Panc1 (cell line): ENCODE measurements around the gene PIM2.

Experiments
- CTCF ChIP-seq: fragments of 450-650 bp; IDR thresholded peaks from 2 replicates; pipeline ENCODE4 v1.5.1; 2017; ENCODE audit warnings: mild to moderate bottlenecking
- POLR2AphosphoS5 ChIP-seq: IDR thresholded peaks from 2 replicates; pipeline ENCODE4 v1.6.1; 2012; ENCODE audit warnings: mild to moderate bottlenecking, low read depth, low read length, moderate library complexity
- REST ChIP-seq, 2 experiments: IDR thresholded peaks; 2 replicates each; pipeline ENCODE4 v1.6.1; 2011 to 2012; ENCODE audit warnings: low read depth in 2 of 2, control low read depth in 1 of 2, low read length in 1 of 2, mild to moderate bottlenecking in 1 of 2, moderate library complexity in 1 of 2; ENCODE audit not compliant: insufficient read depth in 1 of 2
- SIN3A ChIP-seq: IDR thresholded peaks from 2 replicates; pipeline ENCODE4 v1.6.1; 2012; ENCODE audit warnings: low read depth, mild to moderate bottlenecking, low read length, moderate library complexity, borderline replicate concordance; ENCODE audit not compliant: insufficient read depth
- TCF7L2 ChIP-seq: IDR thresholded peaks from 2 replicates; pipeline ENCODE4 v1.6.1; 2011; ENCODE audit warnings: mild to moderate bottlenecking, low read depth, low read length, inconsistent platforms

- TF ChIP-seq CTCF: no peak
- no peak for TF ChIP-seq SIN3A
- no peak for TF ChIP-seq POLR2AphosphoS5
- TF ChIP-seq TCF7L2: no peak
- no peak for TF ChIP-seq REST (IDR thresholded peaks at IDR 0.05; ENCODE audit: insufficient read depth in 1 of 2, low read depth in 2 of 2, low read length in 1 of 2)
These were observed 9.0 kb upstream of the PIM2 start for GRCh38 chrX:48927736-48928382.
